Activated CD4-positive, alpha-beta T cell treated with anti-CD3 and anti-CD28 coated beads, Interleukin-10, Interleukin-2, amounts not matched to agents 100 ng/mL and 50 ng/mL, durations not matched to agents 16 hours and 8 hours (primary cell): ENCODE data around the gene KISS1R.
A peak's percentile ranks its signal among the peaks of the same experiment; 100 is the strongest.

ENCODE experiments used
- DNase-seq: peaks from one replicate; pipeline ENCODE4 v3.0.0-alpha.2; 2020

KISS1R gene

DNA sequence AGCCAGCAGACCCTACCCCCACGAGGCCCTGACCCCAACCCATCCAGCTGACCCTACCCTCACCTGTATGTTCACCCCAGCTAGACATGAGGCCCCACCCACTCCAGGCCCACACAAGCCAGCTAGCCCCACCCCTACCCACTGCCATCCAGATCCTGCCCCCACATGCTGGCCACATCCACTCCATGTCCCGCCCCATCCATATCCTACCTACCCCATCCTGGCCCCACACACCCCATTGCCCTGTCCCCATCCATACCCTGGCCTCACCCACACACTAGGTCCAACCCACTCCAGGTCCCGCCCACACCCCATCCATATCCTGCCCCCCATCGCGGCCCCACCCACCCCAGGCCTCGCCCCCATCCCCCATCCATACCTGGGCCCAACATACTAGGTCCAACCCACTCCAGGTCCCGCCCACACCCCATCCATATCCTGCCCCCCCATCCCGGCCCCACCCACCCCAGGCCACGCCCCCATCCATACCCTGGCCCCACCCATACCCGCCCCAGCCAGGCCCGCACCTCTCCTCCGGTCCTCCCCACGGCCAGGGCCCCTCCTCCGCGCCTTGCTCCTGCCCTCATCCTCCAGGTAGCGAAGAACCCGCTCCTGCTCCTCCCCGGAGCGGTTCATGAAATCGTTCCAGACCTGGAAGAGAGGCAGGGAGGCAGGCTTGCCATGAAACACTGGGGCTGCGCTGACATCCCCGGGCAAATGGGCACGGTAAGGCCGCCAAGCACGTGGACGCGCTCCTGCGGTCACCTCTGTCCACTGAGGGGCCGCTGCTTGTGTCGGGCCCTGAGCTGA lies 16.6 kb upstream of the KISS1R start:
- peak; percentile 39 for DNase-seq

DNA sequence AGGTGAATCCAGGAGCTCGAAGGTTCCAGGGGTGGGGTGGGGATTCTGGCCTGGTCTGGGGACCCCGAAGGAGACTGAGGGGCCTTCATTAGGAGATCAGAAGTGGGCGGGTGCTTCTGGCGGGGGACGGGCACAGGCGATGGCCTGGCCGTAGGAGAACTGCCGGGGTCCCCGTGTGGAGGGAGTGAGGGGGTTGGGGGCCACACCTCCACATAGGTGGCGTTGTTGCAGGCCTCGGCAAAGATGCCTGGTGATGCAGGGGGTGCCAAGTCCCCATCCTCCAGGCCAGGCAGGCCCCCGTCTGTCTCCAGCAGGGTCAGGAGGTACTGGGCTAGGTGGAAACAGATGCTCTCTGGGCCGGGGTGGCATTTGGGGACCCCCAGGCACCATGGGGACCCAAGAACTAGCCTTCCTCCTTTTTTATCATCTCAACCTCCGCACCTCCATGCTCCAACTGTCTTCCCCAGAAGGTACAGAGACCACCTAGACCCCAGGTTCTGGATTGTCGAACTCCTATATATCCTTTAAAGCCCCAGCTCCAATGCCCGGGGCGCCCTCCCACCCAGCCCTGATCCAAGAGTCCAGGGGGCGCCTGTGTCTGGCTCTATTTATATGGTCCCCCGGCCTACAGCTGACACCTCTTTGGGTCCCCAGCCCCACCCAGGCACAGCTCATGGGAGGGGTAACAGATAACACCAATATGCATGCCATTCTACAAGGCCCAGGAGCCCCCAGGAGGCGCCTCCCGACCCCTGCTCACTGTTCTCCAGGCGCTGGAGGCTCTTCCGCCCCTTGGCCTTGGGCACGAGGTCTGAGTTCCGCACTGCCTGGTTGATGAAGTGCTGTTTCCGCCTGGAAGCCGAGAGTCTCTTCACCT lies 15.7 kb upstream of the KISS1R start:
- no peak for DNase-seq

DNA sequence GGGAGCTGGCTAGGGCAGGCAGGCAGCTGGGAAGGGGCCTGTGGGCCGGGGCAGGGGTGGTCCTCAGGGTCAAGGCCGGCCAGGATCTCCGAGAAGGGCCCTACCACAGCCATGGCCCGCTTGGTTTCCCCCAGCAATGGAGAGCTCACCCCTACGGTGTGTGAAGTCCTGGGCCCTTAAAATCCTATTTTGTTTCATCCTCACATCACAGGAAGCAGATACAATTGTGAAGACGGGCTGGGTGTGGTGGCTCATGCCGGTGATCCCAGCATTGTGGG lies 15.1 kb upstream of the KISS1R start:
- DNase-seq, result no peak

DNA sequence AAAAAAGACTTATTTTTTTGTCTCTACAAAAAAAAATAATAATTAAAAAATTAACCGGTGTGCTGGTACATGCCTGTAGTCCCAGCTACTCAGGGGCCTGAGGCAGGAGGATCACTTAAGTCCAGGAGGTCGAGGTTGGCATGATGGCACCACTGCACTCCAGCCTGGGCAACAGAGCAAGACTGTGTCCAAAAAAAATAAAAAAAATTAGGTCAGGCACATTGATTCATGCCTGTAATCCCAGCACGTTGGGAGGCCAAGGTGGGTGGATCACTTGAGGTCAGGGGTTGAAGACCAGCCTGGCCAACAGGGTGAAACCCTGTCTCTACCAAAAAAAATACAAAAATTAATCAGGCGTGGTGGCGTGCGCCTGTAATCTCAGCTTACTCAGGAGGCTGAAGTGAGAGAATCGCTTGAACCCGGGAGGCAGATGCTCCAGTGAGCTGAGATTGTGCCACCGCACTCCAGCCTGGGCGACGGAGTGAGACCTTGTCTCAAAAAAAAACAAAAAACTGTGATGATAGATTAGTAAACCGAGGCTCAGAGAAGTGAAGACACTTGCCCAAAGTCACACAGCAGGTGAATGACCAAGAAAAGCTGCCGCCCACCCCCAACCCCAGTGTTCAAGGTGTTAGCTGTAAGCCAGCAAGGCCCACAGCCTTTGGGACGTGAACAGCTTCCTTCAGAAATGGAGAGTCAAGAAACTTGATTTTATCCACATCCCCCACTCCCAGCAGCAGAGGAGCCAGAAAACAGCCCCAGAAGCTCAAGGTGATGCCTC lies 14.5 kb upstream of the KISS1R start:
- DNase-seq, result no peak

DNA sequence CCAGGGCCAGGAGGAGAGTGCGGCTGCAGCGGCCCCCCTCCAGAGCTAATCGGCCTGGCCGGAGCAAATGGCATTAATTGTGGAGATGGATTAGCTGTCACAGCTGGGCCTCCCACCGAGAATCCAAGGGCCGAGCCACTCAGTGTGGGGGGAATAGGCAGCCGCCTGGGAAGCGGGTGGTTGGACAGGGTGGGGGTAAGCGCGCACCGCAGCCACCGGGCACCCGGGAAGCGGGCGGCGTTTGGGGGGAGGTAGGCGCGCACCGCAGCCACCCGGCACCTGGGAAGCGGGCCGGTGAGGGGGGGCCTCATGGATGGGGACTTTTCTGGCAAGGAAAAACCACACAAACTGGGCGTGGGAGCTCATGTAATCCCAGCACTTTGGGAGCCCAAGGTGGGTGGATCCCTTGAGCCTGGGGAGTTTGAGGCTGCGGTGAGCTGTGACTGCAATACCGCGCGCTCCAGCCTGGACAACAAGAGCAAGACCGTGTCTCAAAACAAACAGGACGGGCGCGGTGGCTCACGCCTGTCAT lies 13.8 kb upstream of the KISS1R start:
- DNase-seq, result no peak

DNA sequence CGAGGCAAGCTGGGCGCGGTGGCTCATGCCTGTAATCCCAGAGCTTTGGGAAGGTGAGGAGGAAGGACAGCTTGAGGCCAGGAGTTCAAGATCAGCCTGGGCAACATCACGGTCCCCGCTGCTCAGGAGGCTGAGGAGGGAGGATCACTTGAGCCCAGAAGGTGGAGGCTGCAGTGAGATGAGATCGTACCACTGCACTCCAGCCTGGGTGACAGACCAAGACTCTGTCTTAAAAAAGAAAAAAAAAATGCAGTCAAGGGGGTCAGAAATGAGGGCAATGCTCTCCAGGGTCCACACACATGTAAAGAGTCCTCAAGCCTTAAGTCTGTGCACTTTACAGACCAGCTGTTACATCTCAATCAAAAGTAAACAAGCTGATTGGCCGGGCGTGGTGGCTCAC lies 12.6 kb upstream of the KISS1R start:
- DNase-seq, result no peak

DNA sequence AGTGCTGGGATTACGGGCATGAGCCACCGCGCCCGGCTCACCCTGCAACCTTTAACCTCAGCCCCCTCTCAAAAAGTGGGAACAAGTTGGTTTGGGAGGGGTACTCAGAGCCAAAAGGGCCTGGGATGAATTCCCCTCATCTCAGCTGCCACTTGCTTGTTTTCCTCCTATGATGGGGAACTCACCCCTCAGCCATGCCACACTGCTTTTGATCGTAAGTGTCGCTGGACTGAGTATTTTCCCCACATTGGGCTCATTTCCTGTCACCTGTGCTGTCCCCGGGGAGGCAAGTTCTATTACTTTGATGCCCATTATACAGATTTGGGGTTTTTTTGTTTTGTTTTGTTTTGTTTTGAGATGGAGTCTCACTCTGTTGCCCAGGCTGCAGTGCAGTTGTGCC lies 10.7 kb upstream of the KISS1R start:
- no peak for DNase-seq

DNA sequence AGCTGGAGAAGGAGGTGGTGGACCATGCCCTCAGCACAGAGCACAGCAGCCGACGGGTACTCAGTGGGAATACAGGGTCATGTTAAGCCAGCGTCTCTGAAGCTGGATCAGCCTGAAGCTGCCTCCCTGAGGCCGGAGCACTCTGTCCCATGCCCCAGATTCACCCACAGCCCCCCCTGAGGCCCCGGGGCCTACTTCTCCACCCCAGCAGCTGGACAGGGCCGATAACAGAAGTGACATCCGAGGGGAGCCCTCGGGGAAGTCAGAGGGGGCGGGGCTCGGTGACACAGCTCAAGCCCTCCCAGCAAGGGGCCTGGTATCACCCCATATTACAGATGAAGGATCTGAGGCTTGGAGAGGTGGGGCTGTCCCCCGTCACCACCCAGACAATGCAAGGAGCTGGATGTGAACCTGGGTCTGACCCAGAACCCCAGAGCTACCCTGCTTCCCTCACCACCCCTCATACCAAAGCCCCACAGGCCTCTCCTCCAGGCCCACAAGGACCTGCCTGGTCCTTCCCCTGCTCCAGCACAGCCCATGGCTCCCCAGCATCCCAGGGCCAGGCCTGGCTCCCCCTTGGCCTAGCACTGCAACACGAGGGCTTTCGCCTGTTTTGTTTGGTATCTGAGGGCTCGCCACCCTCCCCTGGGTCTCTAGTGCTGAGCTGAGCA lies 9.8 kb upstream of the KISS1R start:
- DNase-seq, result no peak

DNA sequence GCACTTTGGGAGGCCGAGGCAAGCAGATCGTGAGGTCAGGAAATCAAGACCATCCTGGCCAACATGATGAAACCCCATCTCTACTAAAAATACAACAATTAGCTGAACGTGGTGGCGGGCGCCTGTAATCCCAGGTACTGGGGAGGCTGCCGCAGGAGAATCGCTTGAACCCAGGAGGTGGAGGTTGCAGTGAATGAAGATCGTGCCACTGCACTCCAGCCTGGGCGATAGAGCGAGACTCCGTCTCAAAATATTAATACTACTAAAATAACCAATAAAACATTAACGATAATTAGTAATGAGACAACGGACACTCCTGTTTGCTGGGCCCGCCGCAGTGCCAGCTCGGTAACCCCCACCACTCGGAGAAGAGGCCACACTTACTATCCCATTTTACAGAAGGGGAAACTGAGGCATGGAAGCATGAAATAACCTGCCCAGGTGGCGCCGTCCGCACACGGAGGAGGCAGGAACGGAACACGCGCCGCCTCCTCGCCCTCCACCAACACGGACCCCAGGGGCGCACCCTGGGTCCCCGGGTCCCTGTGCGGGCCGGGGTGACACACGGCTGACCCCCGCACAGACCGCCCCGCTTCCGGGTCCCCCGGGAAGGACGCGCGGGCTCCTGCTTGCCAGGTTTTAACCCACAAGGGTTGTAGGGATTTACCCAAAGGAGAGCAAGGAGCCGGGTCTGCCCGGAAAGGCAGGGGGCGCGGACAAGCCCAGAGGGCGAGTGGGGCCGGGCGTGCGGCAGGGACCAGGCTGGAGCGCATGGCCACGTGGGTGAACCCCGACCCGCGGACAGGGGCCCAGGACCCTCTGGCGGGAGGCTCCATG lies 5.7 kb upstream of the KISS1R start:
- DNase-seq, result no peak

DNA sequence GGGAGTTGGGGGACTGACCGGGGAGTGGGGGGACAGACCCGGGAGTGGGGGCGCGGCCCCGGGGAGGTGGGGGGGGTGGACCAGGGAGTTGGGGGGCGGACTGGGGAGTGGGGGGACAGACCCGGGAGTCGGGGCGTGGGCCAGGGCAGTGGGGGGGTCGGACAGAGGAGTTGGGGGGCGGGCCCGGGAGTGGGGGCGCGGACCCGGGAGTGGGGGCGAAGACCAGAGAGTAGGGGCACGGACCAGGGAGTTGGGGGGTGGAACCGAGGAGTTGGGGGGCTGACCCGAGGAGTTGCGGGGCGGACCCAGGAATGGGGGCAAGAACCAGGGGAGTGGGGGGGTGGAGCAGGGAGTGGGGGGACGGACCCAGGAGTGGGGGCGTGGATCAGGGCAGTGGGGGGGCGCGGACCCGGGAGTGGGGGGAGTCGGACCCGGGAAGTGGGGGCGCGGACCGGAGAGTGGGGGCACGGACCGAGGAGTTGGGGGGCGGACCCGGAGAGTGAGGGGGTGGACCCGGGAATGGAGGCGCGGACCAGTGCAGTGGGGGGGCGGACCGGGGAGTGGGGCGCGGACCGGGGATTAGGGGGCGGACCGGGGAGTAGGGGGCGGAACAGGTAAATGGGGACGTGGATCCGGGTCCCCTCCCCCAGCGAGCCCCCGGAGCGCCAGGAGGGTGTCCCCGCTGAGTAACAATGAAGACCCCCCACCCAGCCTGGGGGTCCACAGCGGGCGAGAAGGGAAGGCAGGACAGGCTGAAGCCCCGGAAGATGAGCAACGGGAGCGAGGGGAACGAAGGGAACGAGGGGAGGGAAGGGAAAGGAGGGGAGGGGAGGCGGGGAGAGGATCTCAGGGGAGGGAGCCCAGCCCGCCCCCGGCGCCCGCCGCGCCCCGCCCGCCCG lies 4.7 kb upstream of the KISS1R start:
- no peak for DNase-seq

DNA sequence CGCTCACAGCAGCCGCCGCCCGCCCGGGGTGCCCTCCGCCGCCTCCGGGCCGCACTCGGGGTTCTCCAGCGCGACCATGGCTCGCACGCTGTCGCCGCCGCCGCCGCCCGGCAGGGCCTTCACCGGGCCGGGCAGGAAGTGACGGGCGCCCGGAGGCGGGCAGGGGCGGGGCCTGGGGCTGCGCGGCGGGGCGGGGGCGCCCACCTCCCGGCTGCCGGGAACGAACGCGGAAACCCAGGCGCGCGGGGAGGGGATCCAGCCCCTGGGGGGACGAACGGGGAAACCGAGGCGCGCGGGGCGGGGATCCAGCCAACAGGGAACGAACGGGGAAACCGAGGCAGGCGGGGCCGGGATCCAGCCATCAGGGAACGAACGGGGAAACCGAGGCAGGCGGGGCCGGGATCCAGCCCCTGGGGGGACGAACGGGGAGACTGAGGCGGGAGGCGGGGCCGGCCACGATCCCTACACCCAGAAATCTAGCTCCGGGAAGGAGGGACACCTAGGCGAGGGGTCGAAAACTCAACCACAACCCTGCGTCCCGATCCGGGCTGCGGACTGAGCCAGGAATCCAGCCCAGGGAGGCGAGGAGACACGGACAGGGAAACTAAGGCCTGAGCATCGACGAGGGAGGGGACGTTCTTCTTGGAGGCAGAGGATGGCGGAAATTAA lies 3.9 kb upstream of the KISS1R start, which contains the start of gene R3HDM4:
TSS of gene R3HDM4 (minus strand) at position 140 of the 669 bp plus-strand sequence. CDS start at position 78, 62 bp downstream.
- peak; percentile 86 for DNase-seq

DNA sequence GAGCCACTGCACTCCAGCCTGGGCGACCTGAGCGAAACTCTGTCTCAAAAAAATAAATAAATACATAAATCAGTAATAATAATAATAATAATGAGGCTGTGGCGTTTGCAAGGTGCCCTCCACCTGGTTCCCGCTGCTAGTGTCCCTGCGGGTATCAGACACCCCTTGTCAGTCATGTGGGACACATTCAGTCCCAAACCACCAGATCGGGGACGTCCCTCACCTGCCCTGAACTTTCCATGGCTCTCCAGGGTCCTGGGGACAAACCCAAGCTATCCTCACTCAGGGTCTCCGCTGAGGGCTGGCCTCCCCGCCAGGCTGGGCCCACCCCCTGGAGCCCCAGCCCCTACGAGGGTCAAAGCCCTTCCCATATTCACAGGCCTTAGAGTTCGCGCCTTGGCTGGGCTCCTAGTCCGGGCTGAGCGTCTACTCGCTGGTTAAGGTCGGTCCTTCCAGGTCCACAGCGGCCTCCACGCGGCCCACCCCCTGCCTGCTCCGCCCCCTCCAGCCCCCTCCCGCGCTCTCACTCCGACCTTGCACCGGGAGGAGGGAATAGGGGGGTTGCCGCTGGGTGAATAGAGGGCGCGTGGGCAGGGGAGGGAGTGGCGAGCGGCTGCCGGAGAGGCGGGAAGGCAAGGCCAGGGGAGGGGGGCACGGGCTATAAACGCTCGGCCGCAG lies 349 bp upstream of the KISS1R start:
- DNase-seq, result no peak

DNA sequence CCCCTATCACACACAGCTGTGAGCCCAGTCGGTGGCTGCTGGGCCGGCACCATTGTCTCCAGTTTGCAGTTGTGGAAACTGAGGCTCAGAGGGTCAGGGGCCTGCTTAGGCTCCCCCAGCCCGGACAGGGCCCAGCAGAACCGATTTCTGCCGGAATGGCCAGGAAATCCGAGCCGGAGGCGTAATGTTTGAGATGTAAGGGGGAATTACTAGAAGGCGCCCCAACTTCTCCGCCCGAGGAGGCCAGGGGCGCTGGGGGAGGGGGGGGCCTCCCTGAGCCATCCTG lies 962 bp downstream of the KISS1R start:
- DNase-seq, result no peak

DNA sequence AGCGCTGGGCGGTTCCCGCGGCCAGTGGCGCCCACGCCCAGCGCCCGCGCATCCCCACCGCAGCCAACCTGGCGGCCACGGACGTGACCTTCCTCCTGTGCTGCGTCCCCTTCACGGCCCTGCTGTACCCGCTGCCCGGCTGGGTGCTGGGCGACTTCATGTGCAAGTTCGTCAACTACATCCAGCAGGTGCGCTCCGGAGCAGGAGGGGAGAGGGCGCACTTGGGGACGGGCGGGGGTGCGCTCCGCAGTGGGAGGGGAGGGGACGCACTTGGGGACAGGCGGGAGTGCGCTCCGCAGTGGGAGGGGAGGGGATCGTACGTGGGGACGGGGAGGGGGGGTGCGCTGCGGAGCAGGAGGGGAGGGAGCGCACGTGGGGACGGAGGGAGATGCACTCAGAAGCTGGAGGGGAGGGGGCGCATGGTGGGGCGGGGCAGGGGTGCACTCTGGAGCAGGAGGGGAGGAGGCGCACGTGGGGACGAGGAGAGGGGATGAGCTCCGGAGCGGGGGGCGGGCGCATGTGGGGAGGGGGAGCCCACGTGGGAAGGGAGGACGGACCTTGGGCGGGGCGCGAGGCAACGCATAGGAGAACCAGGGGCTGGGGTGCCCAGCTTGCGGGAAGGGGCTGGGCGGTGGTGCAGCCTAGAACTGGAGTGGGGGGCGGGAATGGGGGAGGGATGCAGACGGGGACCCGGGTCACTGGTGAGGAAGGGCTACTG lies 1.5 kb downstream of the KISS1R start:
- DNase-seq, result peak; percentile 68

DNA sequence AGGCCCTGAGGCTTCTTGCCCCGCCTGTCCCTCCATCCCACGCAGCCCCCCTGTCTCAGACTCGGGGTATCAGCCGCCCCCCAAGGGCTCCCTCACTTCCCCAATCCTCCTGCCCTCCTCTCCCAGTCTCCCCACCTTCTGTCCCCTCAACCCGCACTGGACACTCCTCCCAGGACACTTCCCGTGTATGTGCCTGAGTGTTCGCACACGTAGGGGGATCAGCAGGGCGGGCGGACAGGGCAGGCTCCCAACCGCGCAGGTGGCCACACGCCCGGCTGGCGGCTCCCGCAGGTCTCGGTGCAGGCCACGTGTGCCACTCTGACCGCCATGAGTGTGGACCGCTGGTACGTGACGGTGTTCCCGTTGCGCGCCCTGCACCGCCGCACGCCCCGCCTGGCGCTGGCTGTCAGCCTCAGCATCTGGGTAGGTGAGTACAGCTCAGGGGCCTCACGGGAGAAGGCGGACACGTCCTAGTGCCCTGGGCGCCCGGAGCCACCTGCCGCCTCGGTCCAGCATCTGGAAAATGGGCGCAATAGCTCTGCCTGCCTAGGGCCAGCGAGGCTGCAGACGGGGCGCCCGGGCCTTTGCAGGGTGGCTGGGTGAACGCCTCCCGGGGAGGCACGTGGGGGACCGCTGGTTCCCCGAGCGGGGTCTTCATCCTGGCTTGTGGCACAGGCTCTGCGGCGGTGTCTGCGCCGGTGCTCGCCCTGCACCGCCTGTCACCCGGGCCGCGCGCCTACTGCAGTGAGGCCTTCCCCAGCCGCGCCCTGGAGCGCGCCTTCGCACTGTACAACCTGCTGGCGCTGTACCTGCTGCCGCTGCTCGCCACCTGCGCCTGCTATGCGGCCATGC lies 2.3 kb downstream of the KISS1R start:
- DNase-seq, result peak; percentile 54

DNA sequence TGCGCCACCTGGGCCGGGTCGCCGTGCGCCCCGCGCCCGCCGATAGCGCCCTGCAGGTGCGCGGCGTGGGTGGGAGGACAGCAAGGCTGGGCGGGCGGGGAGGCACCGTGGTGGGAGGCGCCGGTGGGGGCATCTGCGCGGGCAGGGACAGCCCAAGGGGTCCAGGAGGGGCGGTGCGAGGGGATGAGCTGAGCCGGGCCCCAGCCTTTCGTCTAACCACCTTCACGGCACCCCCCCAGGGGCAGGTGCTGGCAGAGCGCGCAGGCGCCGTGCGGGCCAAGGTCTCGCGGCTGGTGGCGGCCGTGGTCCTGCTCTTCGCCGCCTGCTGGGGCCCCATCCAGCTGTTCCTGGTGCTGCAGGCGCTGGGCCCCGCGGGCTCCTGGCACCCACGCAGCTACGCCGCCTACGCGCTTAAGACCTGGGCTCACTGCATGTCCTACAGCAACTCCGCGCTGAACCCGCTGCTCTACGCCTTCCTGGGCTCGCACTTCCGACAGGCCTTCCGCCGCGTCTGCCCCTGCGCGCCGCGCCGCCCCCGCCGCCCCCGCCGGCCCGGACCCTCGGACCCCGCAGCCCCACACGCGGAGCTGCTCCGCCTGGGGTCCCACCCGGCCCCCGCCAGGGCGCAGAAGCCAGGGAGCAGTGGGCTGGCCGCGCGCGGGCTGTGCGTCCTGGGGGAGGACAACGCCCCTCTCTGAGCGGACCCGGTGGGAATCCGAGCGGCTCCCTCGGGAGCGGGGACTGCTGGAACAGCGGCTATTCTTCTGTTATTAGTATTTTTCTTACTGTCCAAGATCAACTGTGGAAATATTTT lies 3.1 kb downstream of the KISS1R start:
- DNase-seq, result peak; percentile 77

DNA sequence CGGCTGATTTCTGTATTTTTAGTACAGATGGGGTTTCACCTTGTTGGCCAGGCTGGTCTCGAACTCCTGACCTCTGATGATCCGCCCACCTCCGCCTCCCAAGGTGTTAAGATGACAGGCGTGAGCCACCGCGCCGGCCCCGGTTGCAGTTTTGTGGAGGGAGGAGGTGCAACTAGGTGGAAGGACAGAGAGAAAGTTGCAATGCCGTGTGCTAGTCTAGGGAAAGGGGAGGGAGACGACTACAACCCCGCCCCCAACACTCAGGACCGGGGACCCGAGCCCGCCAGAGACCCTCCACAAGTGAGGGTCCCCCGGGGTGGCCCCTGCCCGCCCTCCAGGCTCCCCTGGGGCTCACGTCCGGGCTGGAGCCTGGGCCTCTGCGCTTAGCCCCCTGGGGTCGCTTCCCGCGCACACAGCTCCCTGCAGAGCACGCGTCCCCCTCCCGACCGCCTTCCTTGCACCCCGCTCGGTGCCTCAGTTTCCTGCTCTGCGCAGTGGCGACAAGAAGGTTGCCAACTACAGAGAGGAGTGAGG lies 7.5 kb downstream of the KISS1R start:
- DNase-seq, result peak; percentile 52
